PFSK-1 (cell line): ENCODE measurements around the gene E2F4.

Experiments
- POLR2AphosphoS5 ChIP-seq: IDR thresholded peaks from 2 replicates; pipeline ENCODE4 v1.6.1; 2012; ENCODE audit warnings: low read depth, mild to moderate bottlenecking, control low read depth, low read length, moderate library complexity
- REST ChIP-seq, 2 experiments: IDR thresholded peaks; 2 replicates each; pipeline versions ENCODE4 v1.6.1 to v1.8.0; 2011 to 2012; ENCODE audit warnings: low read depth in 2 of 2, low read length in 2 of 2, control low read depth in 1 of 2, inconsistent platforms in 1 of 2, mild to moderate bottlenecking in 1 of 2, moderate library complexity in 1 of 2; ENCODE audit not compliant: insufficient read depth in 1 of 2

DNA sequence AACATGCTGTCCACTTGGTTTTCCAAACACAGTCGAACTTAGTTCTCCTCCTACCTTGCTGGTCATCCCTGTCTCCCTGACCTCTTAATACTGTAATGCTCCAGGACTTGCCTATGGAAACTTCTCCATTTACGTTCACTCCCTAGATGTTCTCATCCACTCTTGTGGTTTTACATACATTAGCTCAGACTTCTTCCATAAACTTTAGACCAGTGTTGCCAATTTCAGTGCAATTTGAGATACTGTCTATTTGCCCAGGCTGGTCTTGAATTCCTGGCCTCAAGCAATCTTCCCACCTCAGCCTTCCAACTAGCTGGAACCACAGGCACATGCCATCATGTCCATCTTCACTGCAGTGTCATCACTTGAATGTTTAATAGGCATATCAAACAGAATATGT lies 9.7 kb upstream of the E2F4 start:
- TF ChIP-seq POLR2AphosphoS5 = no peak
- no peak for TF ChIP-seq REST (IDR thresholded peaks at IDR 0.05; ENCODE audit: insufficient read depth in 1 of 2, low read depth in 2 of 2, low read length in 2 of 2)
